Measurements from ENCODE around the gene RAB3GAP2.
"Not testable (repeated sequence)": the region's sequence is repeated elsewhere in the genome, so short reads cannot be mapped to it uniquely, and the experiment has no call there.

RAB3GAP2 gene

GRCh38 chr1:220272047-220272840 is at the start of gene RAB3GAP2:
Gene RAB3GAP2, minus strand, starts transcription at chr1:220272453. Its CDS starts 116 bp downstream, at chr1:220272337.
- peak; percentile 97 for DNase-seq

- no peak for DNase-seq
These were observed 49.5 kb upstream of the RAB3GAP2 start for GRCh38 chr1:220321758-220322157.

DNA sequence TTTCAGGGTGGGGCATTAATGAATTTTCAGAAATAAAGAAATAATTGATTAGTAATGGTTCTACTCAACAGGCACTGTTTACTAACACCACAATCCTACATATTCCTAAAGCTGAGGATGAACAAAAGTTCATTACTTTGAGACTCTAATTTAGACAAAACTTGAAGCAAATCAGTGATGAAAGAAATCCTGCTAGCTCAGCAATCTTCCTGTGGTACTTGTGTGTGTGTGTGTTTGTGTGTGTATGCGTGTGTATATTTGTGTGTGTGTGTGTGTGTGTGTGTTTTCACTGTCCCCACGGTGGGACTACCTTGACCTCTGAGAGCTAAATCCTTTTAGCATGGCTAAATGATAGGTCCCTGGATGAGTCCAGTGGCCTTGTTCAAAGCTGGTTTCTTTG is 48.5 kb upstream of the RAB3GAP2 start:
- no peak for DNase-seq

- no peak for DNase-seq
These were observed 46.4 kb upstream of the RAB3GAP2 start for GRCh38 chr1:220318673-220319072.

DNA sequence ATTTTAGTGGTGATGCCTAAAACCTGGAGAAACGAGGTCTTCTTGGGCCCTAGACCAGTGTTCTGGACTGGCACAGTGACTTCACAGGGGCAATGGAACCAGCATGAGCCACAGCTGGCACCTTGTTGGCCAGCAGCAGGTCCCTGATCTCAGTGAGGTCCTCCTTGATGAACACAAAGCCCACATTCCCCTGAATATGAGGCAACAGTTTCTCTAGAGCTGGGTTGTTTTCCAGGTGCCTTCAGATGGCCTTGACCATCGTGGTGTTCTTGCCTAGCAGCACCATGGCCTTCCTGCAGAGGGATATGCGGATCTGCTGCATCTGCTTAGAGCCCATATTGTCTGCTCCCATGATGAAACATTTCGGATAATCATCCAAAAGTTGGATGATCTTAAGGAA is 44.9 kb upstream of the RAB3GAP2 start:
- DNase-seq: no peak

DNA sequence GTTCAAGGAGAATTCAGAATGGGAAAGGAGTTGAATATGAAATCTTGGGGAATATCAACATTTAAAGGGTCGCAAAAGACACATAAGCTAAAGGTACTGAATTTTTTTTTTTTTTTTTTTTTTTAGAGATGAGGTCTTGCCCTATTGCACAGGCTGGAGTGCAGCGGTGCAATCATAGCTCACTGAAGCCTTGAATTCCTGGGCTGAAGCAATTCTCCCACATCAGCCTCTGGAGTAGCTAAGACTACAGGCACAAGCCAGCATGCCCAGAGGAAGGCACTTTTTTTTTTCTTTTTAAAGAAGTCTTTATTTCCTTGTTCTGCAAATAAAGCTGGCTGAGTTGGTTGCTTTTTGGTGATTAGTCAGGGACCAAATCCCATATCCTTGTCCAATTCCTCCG is 44.1 kb upstream of the RAB3GAP2 start:
- DNase-seq: no peak

DNA sequence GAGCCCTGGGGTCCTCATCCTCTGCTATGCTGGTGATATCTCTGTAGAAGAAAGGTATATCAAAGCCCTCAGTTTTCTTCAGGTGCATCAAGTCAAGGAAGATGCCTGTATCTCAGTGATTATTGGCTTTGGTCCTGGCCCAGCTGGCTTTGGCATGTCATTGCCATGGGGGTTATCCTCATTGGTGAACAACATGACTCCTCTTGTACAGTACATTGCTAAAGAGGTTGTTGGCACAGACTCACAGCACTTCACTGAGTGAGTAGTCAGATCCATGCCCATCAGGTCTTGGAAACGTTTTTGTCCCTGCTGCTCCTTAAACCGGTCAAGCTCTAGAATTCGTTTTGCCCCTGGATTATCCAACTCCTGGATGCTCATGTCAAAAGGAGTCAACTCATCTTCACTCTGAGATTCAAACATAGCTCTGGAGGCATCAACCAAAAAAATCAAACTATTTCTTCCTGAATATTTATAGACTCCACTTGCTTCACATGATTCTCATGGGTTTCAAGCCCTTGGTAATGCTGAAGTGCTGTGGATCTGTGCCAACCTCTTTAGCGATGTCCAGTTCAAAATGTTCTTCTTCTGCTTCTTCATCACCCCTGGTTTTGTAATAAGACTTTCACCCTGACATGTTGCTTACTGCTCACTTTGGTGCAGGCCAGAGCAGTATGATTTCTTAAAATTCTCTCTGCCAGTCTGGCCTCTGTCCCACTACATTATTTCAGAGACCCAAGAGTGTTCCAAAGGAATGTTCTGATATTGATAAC is 43.0 kb upstream of the RAB3GAP2 start:
- no peak for DNase-seq

- DNase-seq: no peak
These were observed 41.3 kb upstream of the RAB3GAP2 start for GRCh38 chr1:220313576-220313975.

DNA sequence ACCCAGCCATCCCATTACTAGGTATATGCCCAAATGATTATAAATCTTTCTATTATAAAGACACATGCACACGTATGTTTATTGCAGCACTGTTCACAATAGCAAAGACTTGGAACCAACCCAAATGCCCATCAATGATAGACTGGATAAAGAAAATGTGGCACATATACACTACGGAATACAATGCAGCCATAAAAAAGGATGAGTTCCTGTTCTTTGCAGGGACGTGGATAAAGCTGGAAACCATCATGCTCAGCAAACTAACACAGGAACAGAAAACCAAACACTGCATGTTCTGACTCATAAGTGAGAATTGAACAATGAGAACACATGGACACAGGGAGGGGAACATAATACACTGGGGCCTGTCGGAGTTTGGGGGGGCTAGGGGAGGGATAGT is 37.9 kb upstream of the RAB3GAP2 start:
- not testable (repeated sequence) for DNase-seq

DNA sequence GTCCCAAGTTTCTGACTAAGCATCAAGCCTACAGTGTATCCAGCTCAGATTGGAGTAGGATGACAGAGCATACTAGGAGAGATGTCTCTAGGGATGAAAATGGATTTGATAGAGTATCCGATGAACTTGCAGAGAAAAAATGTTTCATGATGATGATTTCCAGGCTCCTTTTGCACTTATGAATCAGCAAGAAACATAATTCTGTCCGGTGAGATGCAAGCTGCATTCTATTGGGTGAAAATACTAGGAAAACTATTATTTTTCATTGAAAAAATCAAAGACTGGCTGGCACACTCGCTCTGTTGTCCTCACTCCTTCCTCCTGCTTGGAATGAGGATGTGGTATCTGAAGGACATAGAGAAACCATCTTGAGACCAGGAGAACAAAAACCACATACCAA is 35.4 kb upstream of the RAB3GAP2 start:
- no peak for DNase-seq

GRCh38 chr1:220306339-220306738 is 34.1 kb upstream of the RAB3GAP2 start:
- DNase-seq: no peak

DNA sequence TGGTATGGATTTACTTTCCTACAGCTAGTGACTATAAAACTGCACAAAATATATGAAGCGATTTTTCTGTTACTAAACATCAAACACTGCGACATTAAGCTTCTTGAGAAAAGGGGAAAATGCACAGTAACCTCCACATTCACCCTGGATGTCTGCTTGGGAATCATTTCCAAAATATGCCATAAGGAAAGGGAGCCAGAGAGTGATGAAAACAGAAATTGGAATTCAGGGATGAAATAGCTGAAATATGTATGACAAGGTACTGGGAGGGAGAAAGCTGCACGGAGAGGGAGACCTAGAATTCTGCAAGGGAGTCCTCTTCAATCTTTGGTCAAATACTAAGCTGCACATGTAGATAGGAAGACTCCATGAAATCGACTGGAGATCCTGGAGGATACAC is 31.6 kb upstream of the RAB3GAP2 start:
- DNase-seq: no peak

- DNase-seq: no peak
These were observed 29.4 kb upstream of the RAB3GAP2 start for GRCh38 chr1:220301630-220302029.

- DNase-seq: no peak
These were observed 28.3 kb upstream of the RAB3GAP2 start for GRCh38 chr1:220300442-220301121.

DNA sequence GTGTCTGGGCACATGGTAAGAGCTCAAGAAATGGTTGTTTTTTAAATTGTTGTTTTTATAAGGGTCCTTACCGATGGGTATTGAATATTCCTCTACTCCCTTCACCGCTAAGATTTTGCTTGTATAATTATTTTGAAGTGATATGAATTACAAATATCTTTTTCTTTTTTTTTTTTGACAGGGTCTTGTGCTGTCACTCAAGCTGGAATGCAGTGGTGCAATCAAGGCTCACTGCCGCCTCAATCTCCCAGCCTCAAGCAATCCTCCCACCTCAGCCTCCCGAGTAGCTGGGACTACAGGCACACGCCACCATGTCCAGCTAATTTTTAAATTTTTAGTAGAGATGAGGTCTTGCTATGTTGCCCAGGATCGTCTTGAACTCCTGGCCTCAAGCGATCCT is 27.1 kb upstream of the RAB3GAP2 start:
- no peak for DNase-seq

GRCh38 chr1:220298470-220299205 is 26.4 kb upstream of the RAB3GAP2 start:
- no peak for DNase-seq

GRCh38 chr1:220296981-220297380 is 24.7 kb upstream of the RAB3GAP2 start:
- no peak for DNase-seq

DNA sequence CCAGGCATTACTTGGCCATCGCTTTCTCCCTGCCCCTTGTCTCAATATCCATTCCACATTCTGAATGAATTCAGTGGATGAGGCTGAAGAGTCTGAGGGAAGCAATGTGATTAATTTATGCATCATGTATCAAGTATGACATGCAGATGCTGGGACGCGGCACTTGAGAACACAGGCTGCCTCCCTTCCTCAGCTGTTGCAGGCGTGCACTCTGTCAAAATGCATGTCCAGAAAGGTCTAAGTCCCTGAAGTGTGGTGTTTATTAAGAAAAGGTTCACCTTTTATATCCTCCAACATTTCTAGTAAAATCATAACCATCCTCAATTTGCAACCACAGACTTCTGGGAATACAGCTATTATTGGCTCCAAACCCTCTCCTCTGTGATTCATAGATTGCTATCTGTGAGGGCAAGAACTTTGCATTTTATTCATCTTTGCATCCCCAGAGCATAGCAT is 22.6 kb upstream of the RAB3GAP2 start:
- no peak for DNase-seq

DNA sequence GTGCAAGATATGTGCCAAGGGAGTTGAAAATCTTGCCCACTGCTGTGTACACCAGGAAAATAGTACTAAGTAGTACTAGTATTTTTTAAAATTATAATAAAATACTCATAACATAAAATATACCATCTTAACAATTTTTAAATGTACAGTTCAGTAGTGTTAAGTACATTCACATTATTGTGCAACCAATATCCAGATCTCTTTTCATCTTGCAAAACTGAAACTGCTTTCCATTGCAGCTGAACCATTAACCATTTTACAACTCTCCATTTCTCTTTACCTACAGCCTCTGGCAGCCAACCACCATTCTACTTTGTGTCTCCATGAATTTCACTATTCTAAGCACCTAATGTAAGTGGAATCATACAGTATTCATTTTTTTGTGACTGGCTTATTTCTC is 19.3 kb upstream of the RAB3GAP2 start:
- DNase-seq: no peak

- DNase-seq: no peak
These were observed 18.0 kb upstream of the RAB3GAP2 start for GRCh38 chr1:220290140-220290761.

GRCh38 chr1:220287129-220287528 is 14.9 kb upstream of the RAB3GAP2 start:
- no peak for DNase-seq

- DNase-seq: no peak
These were observed 11.4 kb upstream of the RAB3GAP2 start for GRCh38 chr1:220283625-220284024.

Data from stimulated activated CD4-positive, alpha-beta T cell treated with anti-CD3 and anti-CD28 coated beads, Interleukin-15, amount 100 ng/mL, for 24 hours (primary cell).